Caco-2 (cell line): Measurements from ENCODE around the gene ST6GAL2. TPM values are rescaled to one million over a fixed set of nuclear protein-coding genes. Genes with fewer than 3 reads are reported as not detected.

Experiments
- BruUV-seq: library from RNA; stranded (reverse); fragments of 400-500 nt; replicated peaks from 2 replicates; lab custom pipeline; 2021; lab: Mats Ljungman, UMichigan
- CTCF ChIA-PET: fragments of 300-600 bp; sonication (Branson Sonifier 250); formaldehyde crosslinking; loops from one replicate; lab custom pipeline; 2022; ENCODE audit warnings: antibody characterized with exemption; lab: Charles Lee
- POLR2A ChIA-PET: fragments of 300-600 bp; sonication (Branson Sonifier 250); formaldehyde crosslinking; loops from one replicate; lab custom pipeline; 2022; ENCODE audit warnings: antibody characterized with exemption; lab: Charles Lee
- DNase-seq, 2 experiments: peaks; one replicate each; pipeline versions ENCODE4 v3.0.0 to v3.0.0-alpha.2; 2020 to 2022
- H3K27me3 ChIP-seq: replicated peaks from 2 replicates; pipeline ENCODE4 v1.6.0; 2011; ENCODE audit warnings: low read length; ENCODE audit not compliant: control insufficient read depth, insufficient read depth
- H3K36me3 ChIP-seq: 2 replicates; pipeline ENCODE4 v1.5.1; 2011; ENCODE audit warnings: low read length; ENCODE audit not compliant: control insufficient read depth, insufficient read depth
- H3K4me1 ChIP-seq: fragments of 250-450 bp; sonication (Bioruptor Pico); 2 replicates; pipeline ENCODE4 v1.5.1; 2020; ENCODE audit warnings: mild to moderate bottlenecking
- H3K4me3 ChIP-seq: 2 replicates; pipeline ENCODE4 v1.5.1; 2011; ENCODE audit warnings: low read depth, mild to moderate bottlenecking, control low read depth, low read length
- H3K9me3 ChIP-seq: fragments of 250-450 bp; sonication (Bioruptor Pico); 2 replicates; pipeline ENCODE4 v1.5.1; 2020; ENCODE audit warnings: mild to moderate bottlenecking, moderate library complexity
- H3K27ac Mint-ChIP-seq: one replicate; pipeline ENCODE4 v1.8.0; 2022; ENCODE audit warnings: mixed read lengths; ENCODE audit not compliant: unreplicated experiment
- H3K27me3 Mint-ChIP-seq: one replicate; pipeline ENCODE4 v1.8.0; 2022; ENCODE audit warnings: mixed read lengths; ENCODE audit not compliant: insufficient read depth, unreplicated experiment
- H3K36me3 Mint-ChIP-seq: one replicate; pipeline ENCODE4 v1.8.0; 2022; ENCODE audit warnings: mild to moderate bottlenecking, mixed read lengths; ENCODE audit not compliant: insufficient read depth, unreplicated experiment
- H3K4me1 Mint-ChIP-seq: one replicate; pipeline ENCODE4 v1.8.0; 2022; ENCODE audit warnings: low read depth, mixed read lengths; ENCODE audit not compliant: unreplicated experiment
- H3K4me3 Mint-ChIP-seq: one replicate; pipeline ENCODE4 v1.8.0; 2022; ENCODE audit warnings: mild to moderate bottlenecking, moderate library complexity, mixed read lengths; ENCODE audit not compliant: unreplicated experiment
- H3K9me3 Mint-ChIP-seq: one replicate; pipeline ENCODE4 v1.8.0; 2022; ENCODE audit warnings: mixed read lengths; ENCODE audit not compliant: unreplicated experiment
- CTCF ChIP-seq, 2 experiments: fragments of 200-600 bp in 1 of 2; IDR thresholded peaks; 1 replicate in 1 of 2; 2 replicates in 1 of 2; pipeline versions ENCODE4 v1.5.1 to v1.8.0; 2011 to 2022; ENCODE audit warnings: antibody characterized with exemption in 1 of 2, control low read depth in 1 of 2, inconsistent platforms in 1 of 2, low read depth in 1 of 2, low read length in 1 of 2, mild to moderate bottlenecking in 1 of 2, moderate library complexity in 1 of 2; ENCODE audit not compliant: insufficient read depth in 1 of 2, severe bottlenecking in 1 of 2, unreplicated experiment in 1 of 2
- intact Hi-C: fragments of 100-400 bp; cut with micrococcal nuclease; formaldehyde crosslinking; loops from one replicate; pipeline ENCODE4 v1.10.0; 2022; ENCODE audit not compliant: unreplicated experiment
- total RNA-seq: library from RNA; stranded (reverse); gene quantifications from 2 replicates; pipeline ENCODE4 v1.2.3, GENCODE V29; 2022

Gene ST6GAL2
- total RNA-seq, 1 experiment from 2014 or later, result not detected

- Histone ChIP-seq H3K9me3 (no peaks in the 10 kb centered on the region), H3K27me3 (no peaks in the 10 kb centered on the region), H3K36me3 (no peaks in the 10 kb centered on the region), H3K4me3 (no peak overlapping the region), H3K4me1 (no peaks in the 10 kb centered on the region)
- Mint-ChIP-seq H3K27ac (no peak overlapping the region), H3K4me1 (no peaks in the 10 kb centered on the region), H3K4me3 (no peak overlapping the region), H3K9me3 (no peaks in the 10 kb centered on the region), H3K36me3 (no peaks in the 10 kb centered on the region), H3K27me3 (no peaks in the 10 kb centered on the region)
- intact Hi-C loops, result no loop called here
- POLR2A ChIA-PET, result no interaction called here
- BruUV-seq, result no TSS peak
- no peak for TF ChIP-seq CTCF (IDR thresholded peaks at IDR 0.05; ENCODE audit: insufficient read depth in 1 of 2, low read depth in 1 of 2, low read length in 1 of 2, severe bottlenecking in 1 of 2, unreplicated experiment in 1 of 2)
- CTCF ChIA-PET, result no interaction called here
- no peak for DNase-seq
Measured at GRCh38 chr2:106758901-106759497, 127.0 kb downstream of the ST6GAL2 start.
